Stimulated activated CD8-positive, alpha-beta memory T cell treated with anti-CD3 and anti-CD28 coated beads, Interleukin-4, amount 100 ng/mL, for 24 hours (primary cell): Measurements from ENCODE around the gene INTS1.

ENCODE experiments used
- DNase-seq: peaks from one replicate; pipeline ENCODE4 v3.0.0-alpha.2; 2020; ENCODE audit warnings: low read depth

Gene INTS1

GRCh38 chr7:1431226-1431625 lies 73.0 kb downstream of the INTS1 start:
- no peak for DNase-seq

- no peak for DNase-seq
These were observed 73.9 kb downstream of the INTS1 start for GRCh38 chr7:1430056-1430845.

GRCh38 chr7:1428941-1429501 lies 75.2 kb downstream of the INTS1 start:
- no peak for DNase-seq

GRCh38 chr7:1427064-1427657 lies 77.0 kb downstream of the INTS1 start:
- no peak for DNase-seq

GRCh38 chr7:1426474-1426873 lies 77.7 kb downstream of the INTS1 start:
- no peak for DNase-seq

- no peak for DNase-seq
These were observed 78.7 kb downstream of the INTS1 start for GRCh38 chr7:1425292-1426136.

- DNase-seq = no peak
These were observed 80.1 kb downstream of the INTS1 start for GRCh38 chr7:1424041-1424440.

- DNase-seq = no peak
These were observed 80.9 kb downstream of the INTS1 start for GRCh38 chr7:1423264-1423811.

- no peak for DNase-seq
These were observed 81.5 kb downstream of the INTS1 start for GRCh38 chr7:1422512-1423263.

GRCh38 chr7:1421946-1422345 lies 82.2 kb downstream of the INTS1 start:
- DNase-seq = no peak

- DNase-seq = no peak
These were observed 83.0 kb downstream of the INTS1 start for GRCh38 chr7:1421020-1421790.
